Measurements from ENCODE around the gene SDF4.

DNA sequence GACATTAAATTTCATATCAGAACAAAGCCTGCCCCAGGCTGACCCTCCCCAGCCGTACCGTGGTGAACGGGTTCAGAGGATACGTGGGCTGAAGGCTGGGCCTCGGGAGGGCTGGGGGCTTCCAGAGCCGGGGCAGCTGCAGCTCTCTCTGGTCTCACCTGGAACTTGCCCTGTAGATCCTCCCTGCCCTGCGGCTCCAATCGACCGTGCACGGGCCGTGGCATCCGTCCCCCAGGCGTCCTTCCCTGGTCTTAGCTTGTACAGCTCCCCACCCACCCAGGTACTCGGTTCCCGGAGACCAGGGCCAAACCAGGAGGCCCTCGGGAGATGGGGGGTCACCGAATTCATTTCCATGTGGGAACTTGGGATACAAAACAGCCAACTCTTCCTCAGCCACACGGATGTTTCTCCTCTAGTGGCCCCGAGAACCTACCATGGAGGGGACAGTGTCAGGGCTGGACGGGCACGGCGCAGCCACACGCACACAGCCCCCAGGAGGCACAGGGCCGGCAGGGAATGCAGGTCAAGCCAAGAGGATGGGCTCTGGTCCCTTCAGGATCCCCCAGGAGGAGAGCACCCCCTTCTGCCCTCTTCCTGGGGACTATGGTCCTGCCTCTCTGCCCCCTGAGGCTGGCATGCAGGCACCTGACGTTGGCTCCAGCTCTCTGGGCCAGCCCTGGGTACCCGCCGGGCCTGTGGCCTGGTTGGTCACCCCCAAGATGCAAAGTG is 3.4 kb upstream of the SDF4 start:
- TF ChIP-seq POLR2A (IDR thresholded peaks at IDR 0.05), result no peak
- TF ChIP-seq, protein P1, sequence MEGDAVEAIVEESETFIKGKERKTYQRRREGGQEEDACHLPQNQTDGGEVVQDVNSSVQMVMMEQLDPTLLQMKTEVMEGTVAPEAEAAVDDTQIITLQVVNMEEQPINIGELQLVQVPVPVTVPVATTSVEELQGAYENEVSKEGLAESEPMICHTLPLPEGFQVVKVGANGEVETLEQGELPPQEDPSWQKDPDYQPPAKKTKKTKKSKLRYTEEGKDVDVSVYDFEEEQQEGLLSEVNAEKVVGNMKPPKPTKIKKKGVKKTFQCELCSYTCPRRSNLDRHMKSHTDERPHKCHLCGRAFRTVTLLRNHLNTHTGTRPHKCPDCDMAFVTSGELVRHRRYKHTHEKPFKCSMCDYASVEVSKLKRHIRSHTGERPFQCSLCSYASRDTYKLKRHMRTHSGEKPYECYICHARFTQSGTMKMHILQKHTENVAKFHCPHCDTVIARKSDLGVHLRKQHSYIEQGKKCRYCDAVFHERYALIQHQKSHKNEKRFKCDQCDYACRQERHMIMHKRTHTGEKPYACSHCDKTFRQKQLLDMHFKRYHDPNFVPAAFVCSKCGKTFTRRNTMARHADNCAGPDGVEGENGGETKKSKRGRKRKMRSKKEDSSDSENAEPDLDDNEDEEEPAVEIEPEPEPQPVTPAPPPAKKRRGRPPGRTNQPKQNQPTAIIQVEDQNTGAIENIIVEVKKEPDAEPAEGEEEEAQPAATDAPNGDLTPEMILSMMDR (IDR thresholded peaks at IDR 0.05 in 4 of 5, conservative IDR thresholded peaks at IDR 0.05 in 1 of 5), result no peak

Measured in gastrocnemius medialis (tissue), 4 donors.